Measurements from ENCODE around the gene GAS2.

DNA sequence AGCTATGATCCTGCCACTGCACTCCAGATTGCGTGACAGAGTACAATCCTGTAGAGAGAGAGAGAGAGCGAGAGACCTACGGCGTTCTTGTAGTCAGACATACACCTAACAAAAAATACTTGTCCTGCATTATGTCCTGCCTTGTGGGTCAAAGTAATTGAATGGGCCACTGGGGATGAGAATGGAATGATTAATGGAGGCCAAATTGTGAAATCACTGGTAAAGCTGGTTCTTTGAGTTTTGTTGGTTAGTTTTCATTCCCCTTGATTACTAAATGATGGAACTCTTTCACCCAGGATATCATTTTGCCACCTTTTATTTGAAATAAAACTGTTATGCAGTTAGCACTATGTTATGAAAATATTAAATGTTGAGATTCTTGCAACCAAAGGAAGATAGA, 18.7 kb downstream of the GAS2 start:
- TF ChIP-seq, protein P1, sequence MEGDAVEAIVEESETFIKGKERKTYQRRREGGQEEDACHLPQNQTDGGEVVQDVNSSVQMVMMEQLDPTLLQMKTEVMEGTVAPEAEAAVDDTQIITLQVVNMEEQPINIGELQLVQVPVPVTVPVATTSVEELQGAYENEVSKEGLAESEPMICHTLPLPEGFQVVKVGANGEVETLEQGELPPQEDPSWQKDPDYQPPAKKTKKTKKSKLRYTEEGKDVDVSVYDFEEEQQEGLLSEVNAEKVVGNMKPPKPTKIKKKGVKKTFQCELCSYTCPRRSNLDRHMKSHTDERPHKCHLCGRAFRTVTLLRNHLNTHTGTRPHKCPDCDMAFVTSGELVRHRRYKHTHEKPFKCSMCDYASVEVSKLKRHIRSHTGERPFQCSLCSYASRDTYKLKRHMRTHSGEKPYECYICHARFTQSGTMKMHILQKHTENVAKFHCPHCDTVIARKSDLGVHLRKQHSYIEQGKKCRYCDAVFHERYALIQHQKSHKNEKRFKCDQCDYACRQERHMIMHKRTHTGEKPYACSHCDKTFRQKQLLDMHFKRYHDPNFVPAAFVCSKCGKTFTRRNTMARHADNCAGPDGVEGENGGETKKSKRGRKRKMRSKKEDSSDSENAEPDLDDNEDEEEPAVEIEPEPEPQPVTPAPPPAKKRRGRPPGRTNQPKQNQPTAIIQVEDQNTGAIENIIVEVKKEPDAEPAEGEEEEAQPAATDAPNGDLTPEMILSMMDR (IDR thresholded peaks at IDR 0.05; ENCODE audit: insufficient read depth, low read length, poor library complexity, severe bottlenecking) = no peak
- TF ChIP-seq EZH2phosphoT487 (conservative IDR thresholded peaks at IDR 0.05; ENCODE audit: low read length) = no peak
